HG03025 (cell line): ENCODE results near the gene PNMA8B.
"Not testable (repeated sequence)": the region's sequence is repeated elsewhere in the genome, so short reads cannot be mapped to it uniquely, and the experiment has no call there.

ENCODE experiments used
- ATAC-seq: cut with Tn5 transposase; IDR thresholded peaks from one replicate; pipeline ENCODE4 v1.9.1; 2021; ENCODE audit warnings: mild to moderate bottlenecking, moderate library complexity; ENCODE audit not compliant: unreplicated experiment, low FRiP score

PNMA8B gene

GRCh38 chr19:46514589-46515289, 19.1 kb upstream of the PNMA8B start:
- no peak for ATAC-seq

GRCh38 chr19:46513461-46514236, 18.0 kb upstream of the PNMA8B start:
- ATAC-seq, result no peak

DNA sequence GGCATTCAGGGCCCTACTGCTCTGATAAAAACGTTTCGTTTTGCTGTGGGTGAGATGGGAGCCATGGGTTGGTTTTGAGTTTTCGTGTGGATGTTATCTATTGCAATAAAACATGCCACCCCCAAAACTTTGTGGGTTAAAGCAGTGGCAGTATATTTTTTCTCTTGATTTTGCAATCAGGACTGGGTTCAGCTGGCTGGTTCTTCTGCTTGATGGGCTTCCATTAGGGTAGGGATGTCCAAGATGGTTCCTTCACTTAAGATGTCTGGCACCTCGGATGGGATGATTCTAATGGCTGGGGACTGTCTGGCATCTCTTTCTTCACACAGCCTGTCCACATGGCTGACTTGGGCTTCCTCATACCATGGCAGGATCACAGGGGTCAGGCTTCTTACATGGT, 15.6 kb upstream of the PNMA8B start:
- ATAC-seq, result no peak

GRCh38 chr19:46508206-46508605, 12.5 kb upstream of the PNMA8B start:
- ATAC-seq, result no peak

GRCh38 chr19:46503848-46504453, 8.3 kb upstream of the PNMA8B start:
- ATAC-seq, result no peak

DNA sequence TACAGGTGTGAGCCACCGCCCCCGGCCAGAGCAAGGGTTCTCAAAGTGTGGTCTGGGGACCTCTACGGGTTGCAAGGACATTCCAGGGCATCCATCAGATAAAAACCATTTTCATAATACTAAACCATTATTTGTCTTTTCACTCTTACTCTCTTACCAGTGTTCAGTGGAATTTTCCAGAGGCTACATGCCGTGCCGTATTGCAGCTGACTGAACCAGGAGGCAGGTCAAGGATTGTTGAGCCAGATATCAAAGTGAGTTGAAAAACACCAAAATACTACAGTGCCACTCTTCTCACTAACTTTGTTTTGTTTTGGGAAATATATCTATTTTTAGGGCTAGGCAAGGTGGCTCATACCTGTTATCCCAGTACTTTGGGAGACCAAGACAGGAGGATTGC, 7.2 kb upstream of the PNMA8B start:
- no peak for ATAC-seq

DNA sequence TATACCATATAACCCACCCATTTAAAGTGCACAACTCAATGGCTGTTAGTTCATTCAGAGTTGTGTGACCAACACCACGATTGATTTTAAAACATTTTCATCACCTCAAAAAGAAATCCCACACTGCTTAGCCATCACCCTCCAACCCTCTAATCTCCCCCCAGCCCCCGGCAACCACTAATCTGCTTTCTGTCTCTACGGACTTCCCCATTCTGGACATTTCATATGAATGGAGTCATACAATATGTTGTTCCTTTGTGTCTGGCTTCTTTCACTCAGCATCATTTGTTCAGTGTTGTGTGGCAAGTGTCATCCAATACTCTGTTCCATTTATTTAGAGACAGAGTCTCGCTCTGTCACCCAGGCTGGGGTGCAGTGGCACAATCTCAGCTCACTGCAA, 4.0 kb upstream of the PNMA8B start:
- no peak for ATAC-seq

DNA sequence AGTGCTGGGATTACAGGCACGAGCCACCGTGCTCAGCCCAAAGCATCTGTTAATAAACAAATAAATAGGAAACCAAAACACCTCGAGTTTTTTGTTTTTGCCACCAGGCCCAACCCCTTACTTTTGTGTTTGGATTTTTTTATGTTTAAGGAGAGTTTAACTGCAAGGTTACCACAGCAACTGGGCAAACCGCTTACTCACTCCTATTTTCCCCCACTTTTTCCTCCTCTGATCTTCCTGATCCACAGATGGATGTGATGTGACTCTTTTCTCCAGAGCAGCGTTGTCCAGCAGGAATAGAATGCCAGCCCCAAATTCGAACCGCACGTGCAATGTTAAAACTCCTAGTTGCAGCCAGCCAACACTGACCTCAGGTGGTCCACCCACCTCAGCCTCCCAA, 2.1 kb upstream of the PNMA8B start:
- ATAC-seq, result no peak

DNA sequence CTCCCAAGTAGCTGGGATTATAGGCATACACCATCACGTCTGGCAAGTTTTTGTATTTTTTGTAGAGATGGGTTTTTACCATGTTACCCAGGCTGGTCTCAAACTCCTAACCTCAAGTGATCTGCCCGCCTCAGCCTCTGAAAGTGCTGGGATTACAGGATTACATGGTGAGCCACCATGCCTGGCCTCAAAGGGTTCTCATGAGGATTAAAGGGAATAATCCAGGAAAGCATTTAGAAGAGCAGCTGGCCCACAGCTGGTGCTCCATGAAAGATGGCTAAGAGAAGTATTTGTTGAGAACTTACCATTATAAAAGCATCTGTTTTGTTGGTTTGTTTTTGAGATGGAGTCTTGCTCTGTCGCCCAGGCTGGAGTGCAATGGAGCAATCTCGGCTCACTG, 1.2 kb upstream of the PNMA8B start:
- ATAC-seq, result not testable (repeated sequence)

DNA sequence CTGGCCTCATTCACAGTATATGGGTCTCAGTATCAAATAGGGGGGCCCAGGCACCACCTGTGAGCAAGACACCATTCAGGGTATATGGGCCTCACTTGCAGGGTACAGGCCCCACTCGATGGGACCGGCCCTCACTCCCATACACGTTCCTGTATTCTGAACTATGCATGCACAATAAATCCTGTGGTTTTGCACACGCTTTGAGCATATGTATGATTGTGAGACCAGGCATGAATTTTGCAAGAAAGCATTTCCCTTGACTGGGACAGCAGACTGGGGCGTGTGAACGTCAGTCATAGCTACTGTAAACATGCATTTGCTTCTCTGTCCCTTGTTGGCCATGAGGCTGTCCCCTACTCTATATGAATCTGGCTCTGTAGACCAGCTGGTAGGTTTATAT, 637 bp upstream of the PNMA8B start:
- no peak for ATAC-seq

GRCh38 chr19:46494941-46495785, 504 bp downstream of the PNMA8B start:
- ATAC-seq, result no peak

GRCh38 chr19:46494146-46494940, 1.3 kb downstream of the PNMA8B start:
- ATAC-seq, result no peak

- ATAC-seq, result no peak
Observed at GRCh38 chr19:46493236-46494145, 2.2 kb downstream of the PNMA8B start.

- no peak for ATAC-seq
Observed at GRCh38 chr19:46492841-46493235, 2.8 kb downstream of the PNMA8B start.

GRCh38 chr19:46491975-46492682, 3.5 kb downstream of the PNMA8B start:
- no peak for ATAC-seq

DNA sequence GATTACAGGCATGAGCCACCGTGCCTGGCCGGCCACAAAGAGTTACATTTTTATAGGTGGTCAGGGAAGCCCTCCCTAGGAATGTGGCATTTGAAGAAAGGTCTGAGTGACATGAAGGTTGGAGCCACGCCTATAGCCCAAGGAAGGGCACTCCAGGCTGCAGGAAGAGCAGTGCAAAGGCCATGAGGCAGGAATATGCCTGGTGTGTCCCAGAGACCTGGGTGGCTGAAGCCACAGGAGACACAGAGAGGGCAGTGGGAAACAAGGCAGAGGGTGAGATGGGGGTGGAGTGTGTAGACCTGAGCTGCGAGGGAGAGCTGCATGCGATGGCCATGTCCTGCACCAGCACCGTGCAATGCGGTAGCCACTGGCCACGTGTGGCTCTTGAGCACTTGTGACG, 4.9 kb downstream of the PNMA8B start:
- no peak for ATAC-seq

- no peak for ATAC-seq
Observed at GRCh38 chr19:46489445-46490272, 6.0 kb downstream of the PNMA8B start.

DNA sequence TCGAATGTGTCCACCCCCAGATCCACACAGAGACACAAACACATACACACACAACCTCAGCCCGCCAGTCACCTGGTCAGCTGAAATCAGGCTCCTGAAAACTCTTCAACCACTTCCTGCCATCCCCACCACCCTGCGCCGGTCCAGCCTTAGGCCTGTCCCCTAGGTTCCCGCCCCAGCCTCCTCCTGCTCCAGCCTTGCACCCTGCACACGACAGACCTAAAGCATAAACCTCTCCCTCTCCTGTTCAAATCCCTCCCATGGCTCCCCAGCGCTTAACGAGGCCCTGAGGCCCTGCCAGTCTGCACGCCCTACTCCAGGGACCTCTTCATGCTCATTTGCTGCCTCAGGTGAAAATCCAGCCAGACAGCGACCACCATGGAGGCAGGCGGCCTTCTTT, 7.1 kb downstream of the PNMA8B start:
- ATAC-seq, result no peak
